ENCODE results near the gene THSD4. TPM values are rescaled to one million over a fixed set of nuclear protein-coding genes. Genes with fewer than 3 reads are reported as not detected.

Gene THSD4
- total and polyA plus RNA-seq, 2 of the 8 experiments (the other 6 are each of a cell fraction or from before 2014, with no cell fraction given), result 2.5 to 6.2 TPM

- CTCF ChIA-PET (ENCODE audit: partially characterized antibody), result interaction anchor here (1.2 kb wide), 1 partner anchor 12 kb away, joined by 6 read pairs; no protein-coding TSS in a partner anchor
- TF ChIP-seq CTCF (IDR thresholded peaks at IDR 0.05; ENCODE audit: control extremely low read depth in 1 of 3, insufficient read depth in 1 of 3, low read depth in 1 of 3, low read length in 3 of 3) (no peak), BRCA1 (IDR thresholded peaks at IDR 0.05; ENCODE audit: low read depth, low read length) (no peak), RFX5 (IDR thresholded peaks at IDR 0.05; ENCODE audit: borderline replicate concordance, low read depth, low read length) (no peak), NANOG (IDR thresholded peaks at IDR 0.05; ENCODE audit: insufficient read depth, low read depth, low read length, poor library complexity, severe bottlenecking) (no peak), KDM1A (IDR thresholded peaks at IDR 0.05; ENCODE audit: borderline replicate concordance, low read length) (no peak), TCF12 (IDR thresholded peaks at IDR 0.05; ENCODE audit: low read depth, low read length) (no peak), CBX8 (IDR thresholded peaks at IDR 0.05; ENCODE audit: borderline replicate concordance, low read depth, low read length) (no peak), SUZ12 (IDR thresholded peaks at IDR 0.05; ENCODE audit: low read length) (no peak), KDM5A (IDR thresholded peaks at IDR 0.05; ENCODE audit: low read length) (no peak), SIN3A (conservative IDR thresholded peaks at IDR 0.05 in 1 of 2, IDR thresholded peaks at IDR 0.05 in 1 of 2; ENCODE audit: low read depth in 1 of 2, low read length in 2 of 2) (no peak), JUN (IDR thresholded peaks at IDR 0.05; ENCODE audit: low read depth, low read length) (no peak), SIRT6 (IDR thresholded peaks at IDR 0.05; ENCODE audit: low read length) (no peak)
Measured at GRCh38 chr15:71373917-71374316, 258.6 kb downstream of the THSD4 start.

More at GRCh38 chr15:71373917-71374316, 258.6 kb downstream of the THSD4 start:
- Histone ChIP-seq H3K9ac (replicated peaks in 1 of 4; ENCODE audit: extremely low read depth in 1 of 4, low read depth in 3 of 4, low read length in 3 of 4) (no peak overlapping the region), H4K91ac (replicated peaks; ENCODE audit: insufficient read length, low read length) (no peak overlapping the region), H3K23ac (ENCODE audit: insufficient read length) (no peak overlapping the region), H3K18ac (ENCODE audit: extremely low read depth, low read length) (no peak overlapping the region), H3K4me2 (ENCODE audit: insufficient read depth in 1 of 2, low read depth in 2 of 2, low read length in 2 of 2) (no peak overlapping the region), H3K14ac (ENCODE audit: insufficient read length) (no peak overlapping the region), H3K23me2 (ENCODE audit: low read depth, low read length) (no peaks in the 10 kb centered on the region; the same call in 1 of the 2 replicates), H2BK12ac (ENCODE audit: low read depth, low read length) (no peak overlapping the region), H2BK5ac (ENCODE audit: low read depth, low read length) (no peak overlapping the region), H2BK15ac (ENCODE audit: low read length) (no peak overlapping the region), H3K36me3 (ENCODE audit: control insufficient read depth in 2 of 4, insufficient read depth in 4 of 4, low read length in 3 of 4) (no peaks in the 10 kb centered on the region), H2AFZ (ENCODE audit: low read length) (no peak overlapping the region), H3K27me3 (replicated peaks in 1 of 4; ENCODE audit: control insufficient read depth in 3 of 4, extremely low read depth in 1 of 4, insufficient read depth in 3 of 4, low read length in 3 of 4) (no peaks in the 10 kb centered on the region), H2BK120ac (replicated peaks; ENCODE audit: low read depth, low read length) (no peak overlapping the region), H2AK5ac (ENCODE audit: low read depth, low read length) (no peak overlapping the region), H4K5ac (ENCODE audit: insufficient read length, low read depth, low read length) (no peak overlapping the region), H3K27ac (ENCODE audit: low read depth, low read length) (no peak overlapping the region), H4K8ac (ENCODE audit: extremely low read depth, insufficient read depth, low read length) (no peak overlapping the region), H3K4ac (replicated peaks; ENCODE audit: insufficient read length, low read depth, low read length) (no peak overlapping the region), H3K79me2 (ENCODE audit: control insufficient read depth in 1 of 2, insufficient read depth in 2 of 2, low read length in 2 of 2) (no peaks in the 10 kb centered on the region), H3K79me1 (ENCODE audit: low read depth, low read length) (no peaks in the 10 kb centered on the region), H3K4me3 (ENCODE audit: extremely low read depth in 1 of 4, insufficient read depth in 2 of 4, low read depth in 3 of 4, low read length in 4 of 4) (no peak overlapping the region), H4K20me1 (replicated peaks in 1 of 2; ENCODE audit: control insufficient read depth in 1 of 2, insufficient read depth in 2 of 2, low read length in 2 of 2) (no peaks in the 10 kb centered on the region), H3K56ac (replicated peaks; ENCODE audit: insufficient read length, low read depth, low read length) (no peak overlapping the region), H3K9me3 (ENCODE audit: insufficient read depth in 2 of 2, low read depth in 1 of 2, low read length in 1 of 2) (peaks cover 0 to 5% of the 10 kb centered on the region in 2 experiments; a peak in 2 of 4 replicates), H3K4me1 (replicated peaks in 1 of 4; ENCODE audit: control insufficient read depth in 3 of 4, insufficient read depth in 4 of 4, low read length in 3 of 4) (peaks cover 0 to 3% (median 0%) of the 10 kb centered on the region in 4 experiments; a peak in 1 of 7 replicates), H2BK20ac (ENCODE audit: low read length) (no peak overlapping the region)
- POLR2A ChIA-PET (ENCODE audit: partially characterized antibody), result no interaction called here
- 92% methylated on average over 1 of the region's 1 CpG; no CpG with 5 or more reads in 1 of the 2 experiments for WGBS, 2 experiments (ENCODE audit: extremely low coverage in 1 of 2, insufficient coverage in 1 of 2, insufficient read length in 1 of 2, insufficient replicate concordance in 2 of 2, low coverage in 1 of 2, low lambda C conversion rate in 2 of 2, missing lambda C conversion rate in 1 of 2)
- DNase-seq (ENCODE audit: low read depth in 1 of 2, low spot score in 2 of 2), result no peak
- FAIRE-seq, result no peak

All from H1 (cell line).